GM23338 (cell line): Measurements from ENCODE around the gene CAPZA1. TPM values are rescaled to one million over a fixed set of nuclear protein-coding genes. Genes with fewer than 3 reads are reported as not detected.

Experiments
- ATAC-seq: fragments of 200-7000 bp; cut with Tn5 transposase; 3 replicates; pipeline ENCODE4 v1.9.1; 2020
- DNase-seq: peaks from one replicate; pipeline ENCODE4 v3.0.0-alpha.2; 2015; ENCODE audit warnings: low spot score
- H2AFZ ChIP-seq: fragments of 200-600 bp; sonication (generic); 2 replicates; pipeline ENCODE4 v1.8.0; 2016; ENCODE audit warnings: antibody characterized with exemption, mild to moderate bottlenecking, moderate library complexity
- H3F3A ChIP-seq: fragments of 200-600 bp; sonication (generic); replicated peaks from 2 replicates; pipeline ENCODE4 v1.8.0; 2017; ENCODE audit warnings: antibody characterized with exemption, mixed run types, low read depth
- H3K27ac ChIP-seq: fragments of 200-600 bp; sonication (generic); 2 replicates; pipeline ENCODE4 v1.6.1; 2016; ENCODE audit warnings: low read depth
- H3K27me3 ChIP-seq: fragments of 200-600 bp; sonication (generic); 2 replicates; pipeline ENCODE4 v1.8.0; 2016; ENCODE audit warnings: mild to moderate bottlenecking, mixed run types, moderate library complexity; ENCODE audit not compliant: insufficient read depth
- H3K36me3 ChIP-seq: fragments of 200-600 bp; sonication (generic); 2 replicates; pipeline ENCODE4 v1.8.0; 2016; ENCODE audit warnings: mild to moderate bottlenecking; ENCODE audit not compliant: insufficient read depth
- H3K4me1 ChIP-seq: fragments of 200-600 bp; sonication (generic); 2 replicates; pipeline ENCODE4 v1.8.0; 2016; ENCODE audit warnings: mild to moderate bottlenecking, moderate library complexity; ENCODE audit not compliant: insufficient read depth
- H3K4me2 ChIP-seq: fragments of 200-600 bp; sonication (generic); 2 replicates; pipeline ENCODE4 v1.7.1; 2017; ENCODE audit warnings: mixed run types
- H3K4me3 ChIP-seq: fragments of 200-600 bp; sonication (generic); 2 replicates; pipeline ENCODE4 v1.6.1; 2016; ENCODE audit warnings: mixed run types
- H3K79me2 ChIP-seq: fragments of 200-600 bp; sonication (generic); replicated peaks from 2 replicates; pipeline ENCODE4 v1.8.0; 2017; ENCODE audit warnings: mild to moderate bottlenecking; ENCODE audit not compliant: insufficient read depth
- H3K9me2 ChIP-seq: fragments of 200-600 bp; sonication (generic); 2 replicates; pipeline ENCODE4 v1.8.0; 2017; ENCODE audit not compliant: insufficient read depth
- H4K20me1 ChIP-seq: fragments of 200-600 bp; sonication (generic); replicated peaks from 2 replicates; pipeline ENCODE4 v1.8.0; 2017; ENCODE audit warnings: mild to moderate bottlenecking; ENCODE audit not compliant: insufficient read depth
- H3K27ac Mint-ChIP-seq: 2 replicates; pipeline ENCODE4 v1.8.0; 2020; ENCODE audit warnings: inconsistent platforms, mild to moderate bottlenecking, moderate library complexity, mixed read lengths
- H3K27me3 Mint-ChIP-seq: 3 replicates; pipeline ENCODE4 v1.8.0; 2022; ENCODE audit warnings: low read depth, mild to moderate bottlenecking, moderate library complexity, mixed read lengths, inconsistent platforms; ENCODE audit not compliant: insufficient read depth, poor library complexity
- H3K36me3 Mint-ChIP-seq: 3 replicates; pipeline ENCODE4 v1.8.0; 2021; ENCODE audit warnings: low read depth, mild to moderate bottlenecking, inconsistent platforms, moderate library complexity, mixed read lengths
- H3K4me1 Mint-ChIP-seq: 3 replicates; pipeline ENCODE4 v1.8.0; 2020; ENCODE audit warnings: mild to moderate bottlenecking, inconsistent platforms, mixed read lengths
- H3K4me3 Mint-ChIP-seq: 3 replicates; pipeline ENCODE4 v1.8.0; 2021; ENCODE audit warnings: moderate library complexity, mild to moderate bottlenecking, inconsistent platforms, mixed read lengths
- H3K9me3 Mint-ChIP-seq: 3 replicates; pipeline ENCODE4 v1.8.0; 2020; ENCODE audit warnings: moderate library complexity, mild to moderate bottlenecking, inconsistent platforms, mixed read lengths
- CTCF ChIP-seq, 2 experiments: fragments of 200-600 bp in 1 of 2; sonication (generic) in 1 of 2; conservative IDR thresholded peaks; 2 replicates each; pipeline versions ENCODE4 v1.5.1 to v1.6.1; 2016 to 2017; ENCODE audit warnings: antibody characterized with exemption in 2 of 2, low read depth in 2 of 2, mild to moderate bottlenecking in 2 of 2, moderate library complexity in 1 of 2
- ETS1 ChIP-seq: IDR thresholded peaks from 2 replicates; pipeline ENCODE4 v1.6.1; 2016; ENCODE audit warnings: antibody characterized with exemption
- EZH2 ChIP-seq: fragments of 200-600 bp; sonication (generic); IDR thresholded peaks from one replicate; pipeline ENCODE4 v1.8.0; 2017; ENCODE audit warnings: antibody characterized with exemption, mild to moderate bottlenecking, low read depth; ENCODE audit not compliant: unreplicated experiment
- JUNB ChIP-seq: IDR thresholded peaks from one replicate; pipeline ENCODE4 v1.6.1; 2016; ENCODE audit warnings: antibody characterized with exemption; ENCODE audit not compliant: unreplicated experiment
- REST ChIP-seq: IDR thresholded peaks from one replicate; pipeline ENCODE4 v1.6.1; 2018; ENCODE audit warnings: antibody characterized with exemption; ENCODE audit not compliant: unreplicated experiment
- ZNF331 ChIP-seq: fragments of 250-450 bp; sonication (Bioruptor Pico); IDR thresholded peaks from 2 replicates; pipeline ENCODE4 v1.5.0; 2020; ENCODE audit warnings: low read depth, mild to moderate bottlenecking, moderate library complexity
- ZNF462 ChIP-seq: fragments of 250-450 bp; sonication (Bioruptor Pico); IDR thresholded peaks from 2 replicates; pipeline ENCODE4 v1.5.0; 2020; ENCODE audit warnings: mild to moderate bottlenecking, moderate library complexity
- polyA plus RNA-seq: library from polyadenylated mRNA; unstranded; fragments of >200 nt; fragmentation: Nextera tagmentation; extraction: Ambion mirVana; gene quantifications from 2 replicates; pipeline ENCODE4 v1.2.1, GENCODE V29; 2016
- total RNA-seq: library from RNA; depleted of rRNA; stranded (reverse); fragments of >200 nt; shearing (Covaris generic); gene quantifications from 2 replicates; pipeline ENCODE4 v1.2.3, GENCODE V29; 2014

The CAPZA1 gene
- total and polyA plus RNA-seq, 2 experiments from 2014 or later = 147 to 182 TPM

- Mint-ChIP-seq H3K4me1 (no peaks in the 10 kb centered on the region), H3K27me3 (no peaks in the 10 kb centered on the region), H3K9me3 (no peaks in the 10 kb centered on the region), H3K36me3 (peaks cover 44% of the 10 kb centered on the region), H3K27ac (no peak overlapping the region), H3K4me3 (no peak overlapping the region)
- Histone ChIP-seq H3F3A (no peaks in the 10 kb centered on the region), H3K9me2 (no peaks in the 10 kb centered on the region), H3K4me1 (no peaks in the 10 kb centered on the region), H4K20me1 (peaks cover 14% of the 10 kb centered on the region; the same call in 1 of the 2 replicates), H3K27me3 (no peaks in the 10 kb centered on the region), H2AFZ (no peak overlapping the region), H3K27ac (no peak overlapping the region), H3K79me2 (peaks cover 26% of the 10 kb centered on the region), H3K4me3 (no peak overlapping the region), H3K36me3 (peaks cover 28% of the 10 kb centered on the region), H3K4me2 (no peak overlapping the region)
- DNase-seq (no peak), ATAC-seq (no peak)
- TF ChIP-seq REST (no peak), JUNB (no peak), ZNF331 (CRISPR knock-in tag) (no peak), ETS1 (no peak), CTCF (conservative IDR thresholded peaks at IDR 0.05; ENCODE audit: low read depth in 2 of 2) (no peak), EZH2 (no peak), ZNF462 (CRISPR knock-in tag) (no peak)
These were observed 31.6 kb downstream of the CAPZA1 start for GRCh38 chr1:112651205-112651604.
